IPS-18a (cell line): ENCODE results near the gene THRAP3.

Experiments
- H3K27ac ChIP-seq: one replicate; pipeline ENCODE4 v1.5.1; 2013; ENCODE audit warnings: low read length
- H3K27me3 ChIP-seq: one replicate; pipeline ENCODE4 v1.6.1; 2013; ENCODE audit warnings: mild to moderate bottlenecking, low read length; ENCODE audit not compliant: control insufficient read depth, insufficient read depth
- H3K36me3 ChIP-seq: one replicate; pipeline ENCODE4 v1.6.1; 2013; ENCODE audit warnings: low read depth, low read length; ENCODE audit not compliant: control insufficient read depth
- H3K4me1 ChIP-seq: one replicate; pipeline ENCODE4 v1.6.1; 2013; ENCODE audit warnings: low read depth, low read length; ENCODE audit not compliant: control insufficient read depth
- H3K4me3 ChIP-seq: one replicate; pipeline ENCODE4 v1.5.1; 2013; ENCODE audit warnings: low read length
- H3K9ac ChIP-seq: one replicate; pipeline ENCODE4 v1.6.1; 2013; ENCODE audit warnings: mild to moderate bottlenecking, low read length, moderate library complexity
- H3K9me3 ChIP-seq: one replicate; pipeline ENCODE4 v1.6.1; 2013; ENCODE audit warnings: low read depth, low read length; ENCODE audit not compliant: control insufficient read depth

Gene THRAP3

GRCh38 chr1:36352125-36352909 is 128.1 kb downstream of the THRAP3 start:
- no peaks in the 10 kb centered on the region for H3K27me3 ChIP-seq
- no peaks in the 10 kb centered on the region for H3K9me3 ChIP-seq
- H3K4me1 ChIP-seq: no peaks in the 10 kb centered on the region
- H3K36me3 ChIP-seq: peaks cover 28% of the 10 kb centered on the region
- no peak overlapping the region for H3K27ac ChIP-seq
- no peak overlapping the region for H3K9ac ChIP-seq
- no peak overlapping the region for H3K4me3 ChIP-seq

DNA sequence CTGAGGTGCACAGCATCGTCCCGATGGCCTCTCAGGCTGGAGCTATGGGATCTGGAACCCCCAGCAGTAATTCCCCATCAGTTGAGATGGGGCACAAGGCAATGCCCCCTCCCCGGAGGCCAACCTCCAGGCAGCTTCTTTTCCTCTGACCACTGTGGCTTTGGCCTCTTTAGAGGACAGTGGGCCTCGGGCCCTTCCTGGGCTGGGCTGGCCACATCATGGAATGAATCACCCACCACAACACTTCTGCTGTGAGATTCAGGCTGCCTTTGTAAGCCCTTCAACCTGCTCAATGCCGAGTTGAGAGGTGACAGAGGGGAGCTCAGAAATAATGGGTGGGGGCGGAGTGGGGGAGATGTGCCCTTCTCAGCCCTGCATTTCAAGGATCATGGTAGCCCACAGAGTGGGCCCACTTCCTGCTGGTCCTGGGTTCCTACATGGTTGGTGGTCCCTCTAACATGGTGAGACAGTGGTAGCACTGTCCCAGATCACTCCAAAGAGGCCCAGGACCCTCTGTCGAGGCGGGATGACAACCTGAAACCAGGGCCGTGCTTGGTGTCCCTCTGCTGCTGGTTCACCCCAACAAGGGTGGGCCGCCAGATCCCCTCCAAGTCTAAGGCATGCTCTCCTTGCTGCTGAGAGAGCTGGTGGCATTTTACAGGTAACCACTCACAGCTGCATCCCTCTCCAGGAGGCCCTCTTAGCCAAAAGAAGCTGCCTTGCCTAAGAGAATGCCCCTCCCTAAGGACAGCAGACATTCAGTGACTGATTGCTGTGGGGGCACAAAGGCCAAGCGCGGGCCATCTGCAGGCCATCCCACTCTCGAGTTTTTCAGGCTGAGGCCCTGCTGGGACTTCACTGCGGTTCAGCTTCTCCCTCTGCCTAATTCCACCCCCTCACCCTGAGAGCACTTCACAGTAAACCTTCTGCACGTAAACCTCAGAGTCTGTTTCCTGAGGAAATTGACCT is 129.0 kb downstream of the THRAP3 start:
- Histone ChIP-seq H3K4me1 (no peaks in the 10 kb centered on the region), H3K9me3 (no peaks in the 10 kb centered on the region), H3K36me3 (peaks cover 28% of the 10 kb centered on the region), H3K27me3 (no peaks in the 10 kb centered on the region), H3K9ac (no peak overlapping the region), H3K27ac (no peak overlapping the region), H3K4me3 (no peak overlapping the region)

- Histone ChIP-seq H3K27me3 (no peaks in the 10 kb centered on the region), H3K9me3 (no peaks in the 10 kb centered on the region), H3K36me3 (peaks cover 25% of the 10 kb centered on the region), H3K9ac (no peak overlapping the region), H3K4me3 (no peak overlapping the region), H3K27ac (no peak overlapping the region), H3K4me1 (no peaks in the 10 kb centered on the region)
Measured at GRCh38 chr1:36354486-36354885, 130.2 kb downstream of the THRAP3 start.
